Progenitor cell of endocrine pancreas (in vitro differentiated cells): Measurements from ENCODE around the gene PINLYP. TPM values are rescaled to one million over a fixed set of nuclear protein-coding genes. Genes with fewer than 3 reads are reported as not detected.

Experiments
- DNase-seq: peaks from one replicate; pipeline ENCODE4 v3.0.0; 2021; ENCODE audit warnings: low spot score; ENCODE audit not compliant: unreplicated experiment
- H3K27ac Mint-ChIP-seq: 2 replicates; pipeline ENCODE4 v1.8.0; 2021; ENCODE audit warnings: mild to moderate bottlenecking, moderate library complexity, mixed read lengths
- H3K27me3 Mint-ChIP-seq: 2 replicates; pipeline ENCODE4 v1.8.0; 2021; ENCODE audit warnings: mixed read lengths
- H3K36me3 Mint-ChIP-seq: 2 replicates; pipeline ENCODE4 v1.8.0; 2022; ENCODE audit warnings: mixed read lengths; ENCODE audit not compliant: insufficient read depth
- H3K4me1 Mint-ChIP-seq: 2 replicates; pipeline ENCODE4 v1.8.0; 2021; ENCODE audit warnings: low read depth, mixed read lengths
- H3K4me3 Mint-ChIP-seq: 2 replicates; pipeline ENCODE4 v1.8.0; 2021; ENCODE audit warnings: low read depth, mild to moderate bottlenecking, moderate library complexity, mixed read lengths
- H3K9me3 Mint-ChIP-seq: 2 replicates; pipeline ENCODE4 v1.8.0; 2021; ENCODE audit warnings: low read depth, mixed read lengths
- total RNA-seq: library from RNA; stranded (reverse); gene quantifications from 2 replicates; pipeline ENCODE4 v1.2.1, GENCODE V29; 2021
- TF ChIP-seq, protein P1 (sequence below): fragments of 200-600 bp; sonication (generic); IDR thresholded peaks from one replicate; pipeline ENCODE4 v1.5.0; 2021; ENCODE audit warnings: antibody characterized with exemption, mild to moderate bottlenecking; ENCODE audit not compliant: unreplicated experiment

PINLYP gene
- total RNA-seq, 1 donor from 2014 or later: 7.7 TPM

DNA sequence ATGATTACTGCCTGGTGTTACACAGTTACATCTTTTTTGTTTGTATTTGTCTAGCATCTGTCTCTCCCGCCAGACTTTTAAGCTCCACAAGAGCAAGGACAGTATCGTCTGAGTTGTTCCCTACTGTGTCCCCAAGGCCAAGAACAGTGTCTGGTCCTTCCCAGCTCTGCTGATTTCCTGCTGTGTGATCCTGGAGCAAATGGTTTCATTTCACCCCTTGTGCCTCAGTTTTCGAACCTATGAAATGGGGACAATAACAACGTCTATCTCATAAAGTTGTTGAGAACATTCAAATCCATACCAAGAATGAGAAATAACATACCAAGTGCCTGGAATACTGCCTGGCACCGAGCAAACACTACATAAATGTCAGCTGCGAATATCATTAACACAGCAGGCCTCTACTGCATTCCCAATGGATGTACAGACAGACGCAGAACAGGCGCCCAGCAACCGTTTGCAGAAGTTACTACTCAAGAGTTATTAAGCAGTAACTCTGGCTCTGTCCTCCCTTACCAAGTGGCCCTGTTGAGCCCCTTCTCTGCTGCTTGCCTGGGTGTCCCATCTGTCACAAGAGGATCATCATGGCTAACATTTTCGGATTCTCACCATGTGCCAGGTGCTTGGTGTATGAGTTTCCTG lies 11.7 kb upstream of the PINLYP start:
- Mint-ChIP-seq H3K4me3 (no peak overlapping the region), H3K9me3 (no peaks in the 10 kb centered on the region), H3K4me1 (no peaks in the 10 kb centered on the region), H3K27ac (no peak overlapping the region), H3K27me3 (no peaks in the 10 kb centered on the region), H3K36me3 (peaks cover 19% of the 10 kb centered on the region)
- TF ChIP-seq, protein P1, sequence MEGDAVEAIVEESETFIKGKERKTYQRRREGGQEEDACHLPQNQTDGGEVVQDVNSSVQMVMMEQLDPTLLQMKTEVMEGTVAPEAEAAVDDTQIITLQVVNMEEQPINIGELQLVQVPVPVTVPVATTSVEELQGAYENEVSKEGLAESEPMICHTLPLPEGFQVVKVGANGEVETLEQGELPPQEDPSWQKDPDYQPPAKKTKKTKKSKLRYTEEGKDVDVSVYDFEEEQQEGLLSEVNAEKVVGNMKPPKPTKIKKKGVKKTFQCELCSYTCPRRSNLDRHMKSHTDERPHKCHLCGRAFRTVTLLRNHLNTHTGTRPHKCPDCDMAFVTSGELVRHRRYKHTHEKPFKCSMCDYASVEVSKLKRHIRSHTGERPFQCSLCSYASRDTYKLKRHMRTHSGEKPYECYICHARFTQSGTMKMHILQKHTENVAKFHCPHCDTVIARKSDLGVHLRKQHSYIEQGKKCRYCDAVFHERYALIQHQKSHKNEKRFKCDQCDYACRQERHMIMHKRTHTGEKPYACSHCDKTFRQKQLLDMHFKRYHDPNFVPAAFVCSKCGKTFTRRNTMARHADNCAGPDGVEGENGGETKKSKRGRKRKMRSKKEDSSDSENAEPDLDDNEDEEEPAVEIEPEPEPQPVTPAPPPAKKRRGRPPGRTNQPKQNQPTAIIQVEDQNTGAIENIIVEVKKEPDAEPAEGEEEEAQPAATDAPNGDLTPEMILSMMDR: no peak
- DNase-seq: no peak

DNA sequence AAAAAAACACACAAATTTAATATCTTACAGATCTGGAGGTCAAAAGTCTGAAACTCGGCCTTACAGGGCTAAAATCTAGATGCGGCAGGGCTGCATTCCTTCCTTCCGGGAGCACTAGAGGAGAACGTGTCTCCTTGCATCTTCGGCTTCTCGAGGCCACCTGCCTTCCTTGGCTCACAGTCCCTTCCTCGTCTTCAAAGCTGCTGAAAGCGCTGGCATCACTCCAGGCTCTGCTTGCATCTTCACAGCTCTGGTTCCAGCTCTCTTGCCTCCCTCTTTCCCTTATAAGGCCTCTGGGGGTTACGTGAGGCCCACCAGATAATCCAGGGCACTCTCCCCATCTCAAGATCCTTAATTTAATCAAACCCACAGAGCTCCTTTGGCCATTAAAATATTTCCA lies 10.8 kb upstream of the PINLYP start:
- Mint-ChIP-seq H3K4me3 (no peak overlapping the region), H3K36me3 (peaks cover 19% of the 10 kb centered on the region), H3K9me3 (no peaks in the 10 kb centered on the region), H3K27me3 (no peaks in the 10 kb centered on the region), H3K4me1 (no peaks in the 10 kb centered on the region), H3K27ac (no peak overlapping the region)
- DNase-seq: no peak
- TF ChIP-seq, protein P1: no peak

DNA sequence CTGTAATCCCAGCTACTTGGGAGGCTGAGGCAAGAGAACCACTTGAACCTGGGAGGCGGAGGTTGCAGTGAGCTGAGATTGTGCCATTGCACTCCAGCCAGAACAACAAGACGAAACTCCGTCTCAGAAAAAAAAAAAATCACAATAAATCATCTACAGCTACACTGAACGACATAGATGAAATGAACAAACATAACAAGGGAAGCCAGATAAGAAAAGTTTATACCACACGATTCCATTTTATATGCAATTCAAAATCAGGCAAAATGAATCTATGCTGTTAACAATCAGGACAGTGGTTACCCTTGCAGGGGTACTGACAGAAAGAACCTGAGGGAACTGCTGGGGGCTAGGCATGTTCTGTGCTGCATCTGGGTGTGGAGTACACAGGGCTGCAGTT lies 5.9 kb upstream of the PINLYP start:
- no peak overlapping the region for H3K4me3 Mint-ChIP-seq
- no peak for DNase-seq
- TF ChIP-seq, protein P1: no peak
- H3K27me3 Mint-ChIP-seq: no peaks in the 10 kb centered on the region
- no peak overlapping the region for H3K27ac Mint-ChIP-seq
- H3K36me3 Mint-ChIP-seq: peaks cover 8% of the 10 kb centered on the region
- H3K4me1 Mint-ChIP-seq: peaks cover 10% of the 10 kb centered on the region
- no peaks in the 10 kb centered on the region for H3K9me3 Mint-ChIP-seq

DNA sequence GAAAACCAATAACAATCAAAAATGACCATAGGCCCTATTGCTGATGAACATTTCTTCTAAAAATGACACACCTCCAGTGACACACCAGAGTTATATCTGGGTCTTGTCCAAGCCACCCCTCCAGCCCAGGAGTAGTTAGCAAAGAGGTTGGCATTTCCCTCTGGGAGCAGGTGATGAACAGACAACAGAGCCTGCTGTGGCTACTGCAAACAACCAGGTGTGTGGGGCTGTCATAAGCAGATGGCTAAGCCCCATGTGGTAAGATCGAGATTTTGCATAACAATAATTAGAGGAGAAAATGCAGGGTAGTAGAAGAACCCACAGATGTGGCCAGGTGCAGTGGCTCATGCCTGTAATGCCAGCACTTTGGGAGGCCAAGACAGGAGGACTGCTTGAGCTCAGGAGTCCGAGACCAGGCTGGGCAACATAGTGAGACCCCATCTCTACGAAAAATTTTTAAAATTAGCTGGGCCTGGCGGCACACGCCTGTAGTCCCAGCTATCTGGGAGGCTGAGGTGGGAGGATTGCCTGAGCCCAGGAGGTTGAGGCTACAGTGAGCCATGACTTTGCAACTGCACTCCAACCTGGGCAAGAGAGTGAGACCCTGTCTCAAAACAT lies 5.3 kb upstream of the PINLYP start:
- TF ChIP-seq, protein P1: no peak
- H3K27me3 Mint-ChIP-seq: no peaks in the 10 kb centered on the region
- DNase-seq: no peak
- H3K4me3 Mint-ChIP-seq: no peak overlapping the region
- no peak overlapping the region for H3K27ac Mint-ChIP-seq
- peaks cover 13% of the 10 kb centered on the region for H3K4me1 Mint-ChIP-seq
- H3K36me3 Mint-ChIP-seq: peaks cover 6% of the 10 kb centered on the region
- H3K9me3 Mint-ChIP-seq: no peaks in the 10 kb centered on the region

DNA sequence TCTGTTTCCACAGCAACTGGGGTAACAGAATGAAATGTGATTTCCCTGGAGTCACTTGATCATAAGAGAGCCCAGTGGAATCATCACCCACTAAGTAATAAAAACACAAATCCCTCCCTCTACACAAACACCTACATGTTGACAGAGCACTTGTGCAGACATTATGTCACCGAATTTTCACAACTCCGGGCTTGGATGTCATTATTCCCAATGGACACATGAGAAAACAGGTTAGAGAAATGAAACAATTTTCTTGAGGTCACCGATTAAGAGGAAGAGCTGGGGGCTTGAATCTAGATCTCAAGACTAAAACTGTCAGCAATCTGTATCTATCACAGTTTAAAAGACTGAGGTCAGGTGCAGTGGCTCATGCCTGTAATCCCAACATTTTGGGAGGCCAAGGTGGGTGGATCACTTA lies 3.4 kb upstream of the PINLYP start:
- no peak for DNase-seq
- no peaks in the 10 kb centered on the region for H3K9me3 Mint-ChIP-seq
- peak overlapping the region; percentile 49 for H3K27ac Mint-ChIP-seq
- TF ChIP-seq, protein P1: no peak
- no peak overlapping the region for H3K4me3 Mint-ChIP-seq
- H3K36me3 Mint-ChIP-seq: peaks cover 5% of the 10 kb centered on the region
- H3K27me3 Mint-ChIP-seq: no peaks in the 10 kb centered on the region
- H3K4me1 Mint-ChIP-seq: peaks cover 19% of the 10 kb centered on the region
